Adrenal gland (tissue), 5 donors: ENCODE results near the gene EHD1.

Source experiments
- POLR2A ChIP-seq, 2 donors: fragments of 450-650 bp; IDR thresholded peaks; one replicate each; pipeline ENCODE4 v1.6.1; 2017; ENCODE audit warnings: antibody characterized with exemption in 2 of 2, mild to moderate bottlenecking in 2 of 2, moderate library complexity in 1 of 2
- TF ChIP-seq, protein P1 (sequence below), 6 experiments: fragments of 450-650 bp in 4 of 6; fragments of 200-600 bp in 2 of 6; sonication (generic) in 1 of 6; IDR thresholded peaks; 1 replicate in 5 of 6; 2 replicates in 1 of 6; pipeline versions ENCODE4 v1.5.1 to v1.8.0; 2016 to 2021; ENCODE audit warnings: antibody characterized with exemption in 6 of 6, mild to moderate bottlenecking in 2 of 6, moderate library complexity in 1 of 6
- donor health status: DM: no; HTN: no; CAD: no.

GRCh38 chr11:64868904-64869570 lies 9.4 kb downstream of the EHD1 start:
- TF ChIP-seq, protein P1, sequence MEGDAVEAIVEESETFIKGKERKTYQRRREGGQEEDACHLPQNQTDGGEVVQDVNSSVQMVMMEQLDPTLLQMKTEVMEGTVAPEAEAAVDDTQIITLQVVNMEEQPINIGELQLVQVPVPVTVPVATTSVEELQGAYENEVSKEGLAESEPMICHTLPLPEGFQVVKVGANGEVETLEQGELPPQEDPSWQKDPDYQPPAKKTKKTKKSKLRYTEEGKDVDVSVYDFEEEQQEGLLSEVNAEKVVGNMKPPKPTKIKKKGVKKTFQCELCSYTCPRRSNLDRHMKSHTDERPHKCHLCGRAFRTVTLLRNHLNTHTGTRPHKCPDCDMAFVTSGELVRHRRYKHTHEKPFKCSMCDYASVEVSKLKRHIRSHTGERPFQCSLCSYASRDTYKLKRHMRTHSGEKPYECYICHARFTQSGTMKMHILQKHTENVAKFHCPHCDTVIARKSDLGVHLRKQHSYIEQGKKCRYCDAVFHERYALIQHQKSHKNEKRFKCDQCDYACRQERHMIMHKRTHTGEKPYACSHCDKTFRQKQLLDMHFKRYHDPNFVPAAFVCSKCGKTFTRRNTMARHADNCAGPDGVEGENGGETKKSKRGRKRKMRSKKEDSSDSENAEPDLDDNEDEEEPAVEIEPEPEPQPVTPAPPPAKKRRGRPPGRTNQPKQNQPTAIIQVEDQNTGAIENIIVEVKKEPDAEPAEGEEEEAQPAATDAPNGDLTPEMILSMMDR (IDR thresholded peaks at IDR 0.05) = no peak
- no peak for TF ChIP-seq POLR2A (IDR thresholded peaks at IDR 0.05)
